DMS153 treated with DMSO at 0.1 percent for 48 hours (cell line): ENCODE measurements around the gene TXNRD3.
A peak's percentile ranks its signal among the peaks of the same experiment; 100 is the strongest.

Source experiments
- DNase-seq: peaks from one replicate; lab custom pipeline; 2025; ENCODE audit not compliant: unreplicated experiment; lab: John Stamatoyannopoulos, UW

Gene TXNRD3

GRCh38 chr3:126654571-126655383 lies at the start of gene TXNRD3:
TSS of gene TXNRD3 (minus strand) at chr3:126655124.
- peak; percentile 56 for DNase-seq

GRCh38 chr3:126703512-126704493 lies 48.9 kb upstream of the TXNRD3 start, which contains the start of gene CHCHD6:
TSS of gene CHCHD6 (plus strand) at chr3:126704240. CDS start at chr3:126704313, 73 bp downstream.
- peak; percentile 88 for DNase-seq

GRCh38 chr3:126699011-126699410 lies 44.1 kb upstream of the TXNRD3 start:
- DNase-seq = no peak

GRCh38 chr3:126696701-126697267 lies 41.9 kb upstream of the TXNRD3 start:
- no peak for DNase-seq

GRCh38 chr3:126693921-126694320 lies 39.0 kb upstream of the TXNRD3 start:
- DNase-seq = no peak

GRCh38 chr3:126692858-126693257 lies 37.9 kb upstream of the TXNRD3 start:
- no peak for DNase-seq

GRCh38 chr3:126691765-126692164 lies 36.8 kb upstream of the TXNRD3 start:
- no peak for DNase-seq

- no peak for DNase-seq
Measured at GRCh38 chr3:126685493-126685892, 30.6 kb upstream of the TXNRD3 start.

- no peak for DNase-seq
Measured at GRCh38 chr3:126685021-126685420, 30.1 kb upstream of the TXNRD3 start.

- no peak for DNase-seq
Measured at GRCh38 chr3:126684218-126684751, 29.4 kb upstream of the TXNRD3 start.

- no peak for DNase-seq
Measured at GRCh38 chr3:126683069-126683468, 28.1 kb upstream of the TXNRD3 start.

GRCh38 chr3:126682009-126682408 lies 27.1 kb upstream of the TXNRD3 start:
- no peak for DNase-seq

GRCh38 chr3:126680667-126681055 lies 25.7 kb upstream of the TXNRD3 start:
- DNase-seq = no peak

GRCh38 chr3:126679831-126680666 lies 25.1 kb upstream of the TXNRD3 start:
- DNase-seq = no peak

GRCh38 chr3:126679318-126679751 lies 24.4 kb upstream of the TXNRD3 start:
- peak; percentile 73 for DNase-seq

GRCh38 chr3:126678693-126679317 lies 23.9 kb upstream of the TXNRD3 start:
- DNase-seq = no peak

- no peak for DNase-seq
Measured at GRCh38 chr3:126677862-126678503, 23.1 kb upstream of the TXNRD3 start.

- no peak for DNase-seq
Measured at GRCh38 chr3:126676919-126677705, 22.2 kb upstream of the TXNRD3 start.
